ENCODE results near the gene GRIN2B.

The GRIN2B gene

DNA sequence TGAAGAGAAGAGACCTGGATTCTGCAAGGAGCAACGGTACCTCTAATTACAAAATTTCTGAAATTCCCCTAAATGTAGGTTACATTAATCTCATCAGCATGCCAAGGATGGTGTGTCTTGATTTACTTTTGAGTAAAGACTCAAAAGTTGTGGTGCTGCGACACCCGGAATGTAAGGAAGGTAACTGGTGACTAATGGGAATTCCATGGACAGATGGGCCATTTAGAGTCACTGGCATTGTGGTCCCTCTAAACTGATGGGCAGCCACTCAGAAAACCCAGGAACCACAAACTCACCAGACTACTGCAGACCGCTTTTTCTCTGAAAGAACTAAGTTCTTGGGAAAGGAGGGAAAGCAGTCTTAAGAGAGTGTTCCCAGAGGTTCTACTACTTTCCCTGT is 32.8 kb downstream of the GRIN2B start:
- no peak for DNase-seq (ENCODE audit: low read depth, low spot score)
- H3K9me3 ChIP-seq (ENCODE audit: low read depth, low read length): no peaks in the 10 kb centered on the region
- H3K27ac ChIP-seq: no peak overlapping the region
- H3K36me3 ChIP-seq (ENCODE audit: insufficient read depth, low read length): no peaks in the 10 kb centered on the region
- no peak for TF ChIP-seq EZH2 (IDR thresholded peaks at IDR 0.05)
- no peak for TF ChIP-seq POLR2AphosphoS5 (IDR thresholded peaks at IDR 0.05; ENCODE audit: borderline replicate concordance, low read depth, low read length)
- TF ChIP-seq FOXP2 (optimal IDR thresholded peaks at IDR 0.05; ENCODE audit: control extremely low read depth, extremely low read length, insufficient read depth): no peak
- no peak overlapping the region for H3K4me3 ChIP-seq
- no peak overlapping the region for H3K9ac ChIP-seq (ENCODE audit: insufficient read length)

DNA sequence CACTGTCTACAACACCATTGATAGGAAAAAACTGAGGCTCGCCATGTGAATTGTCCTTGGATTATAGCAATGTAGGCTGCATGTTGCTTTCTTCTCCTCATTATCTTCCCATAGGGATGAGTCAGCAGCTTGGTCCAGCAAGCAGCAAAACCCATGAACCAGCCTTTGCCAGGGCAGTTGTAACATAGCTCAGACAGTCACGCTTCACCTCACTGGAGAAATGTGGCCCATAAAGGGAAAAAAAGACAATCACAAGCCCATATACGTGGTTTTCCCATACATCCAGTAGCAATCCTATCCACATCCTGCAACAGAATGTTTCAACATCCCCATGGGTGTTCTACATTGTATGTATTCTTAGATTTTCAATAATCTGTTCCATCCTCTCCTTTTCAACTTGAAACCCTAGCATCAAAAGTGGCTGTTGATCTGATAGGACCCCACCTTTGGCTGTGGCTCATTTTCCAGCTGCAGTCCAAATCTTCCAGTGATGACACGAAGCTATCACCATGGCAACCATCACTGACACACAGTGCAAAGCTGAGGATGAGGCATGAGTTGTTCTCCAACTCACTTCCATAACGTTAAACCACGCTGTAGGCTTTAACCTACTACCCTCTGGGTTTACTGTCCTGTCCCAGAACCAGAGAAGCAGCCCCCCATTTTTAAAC is 34.0 kb downstream of the GRIN2B start:
- no peaks in the 10 kb centered on the region for H3K36me3 ChIP-seq (ENCODE audit: insufficient read depth, low read length)
- no peak for DNase-seq (ENCODE audit: low read depth, low spot score)
- H3K27ac ChIP-seq: no peak overlapping the region
- H3K9me3 ChIP-seq (ENCODE audit: low read depth, low read length): no peaks in the 10 kb centered on the region
- no peak overlapping the region for H3K9ac ChIP-seq (ENCODE audit: insufficient read length)
- TF ChIP-seq POLR2AphosphoS5 (IDR thresholded peaks at IDR 0.05; ENCODE audit: borderline replicate concordance, low read depth, low read length): no peak
- TF ChIP-seq FOXP2 (optimal IDR thresholded peaks at IDR 0.05; ENCODE audit: control extremely low read depth, extremely low read length, insufficient read depth): no peak
- no peak for TF ChIP-seq EZH2 (IDR thresholded peaks at IDR 0.05)
- H3K4me3 ChIP-seq: no peak overlapping the region

GRCh38 chr12:13945641-13946040 is 35.8 kb downstream of the GRIN2B start:
- Histone ChIP-seq H3K27ac (no peak overlapping the region), H3K9ac (ENCODE audit: insufficient read length) (no peak overlapping the region), H3K4me3 (no peak overlapping the region), H3K36me3 (ENCODE audit: insufficient read depth, low read length) (no peaks in the 10 kb centered on the region), H3K9me3 (ENCODE audit: low read depth, low read length) (no peaks in the 10 kb centered on the region)
- TF ChIP-seq POLR2AphosphoS5 (IDR thresholded peaks at IDR 0.05; ENCODE audit: borderline replicate concordance, low read depth, low read length) (no peak), FOXP2 (optimal IDR thresholded peaks at IDR 0.05; ENCODE audit: control extremely low read depth, extremely low read length, insufficient read depth) (no peak), EZH2 (IDR thresholded peaks at IDR 0.05) (no peak)
- DNase-seq (ENCODE audit: low read depth, low spot score): no peak

DNA sequence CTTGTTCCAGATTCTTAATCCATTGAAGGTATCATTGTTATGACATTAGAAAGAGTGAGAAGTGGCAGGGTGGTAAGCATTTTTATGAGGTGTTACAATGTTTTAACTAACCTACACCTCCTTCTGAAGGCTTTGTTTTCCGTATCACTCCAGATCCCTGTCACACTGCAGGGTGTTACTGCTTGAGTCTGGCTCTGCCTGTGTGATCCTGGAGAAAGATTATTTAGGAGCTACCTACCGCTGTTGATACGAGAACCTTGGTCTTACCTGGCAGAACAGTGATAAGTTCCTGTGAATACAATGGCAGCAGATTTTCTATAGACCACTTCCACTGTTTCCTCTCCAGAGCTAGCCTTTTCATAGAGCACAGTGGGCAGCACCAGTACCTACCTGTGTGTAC is 36.2 kb downstream of the GRIN2B start:
- DNase-seq (ENCODE audit: low read depth, low spot score): no peak
- H3K9ac ChIP-seq (ENCODE audit: insufficient read length): no peak overlapping the region
- TF ChIP-seq POLR2AphosphoS5 (IDR thresholded peaks at IDR 0.05; ENCODE audit: borderline replicate concordance, low read depth, low read length): no peak
- no peak for TF ChIP-seq FOXP2 (optimal IDR thresholded peaks at IDR 0.05; ENCODE audit: control extremely low read depth, extremely low read length, insufficient read depth)
- TF ChIP-seq EZH2 (IDR thresholded peaks at IDR 0.05): no peak
- H3K4me3 ChIP-seq: no peak overlapping the region
- H3K9me3 ChIP-seq (ENCODE audit: low read depth, low read length): no peaks in the 10 kb centered on the region
- no peaks in the 10 kb centered on the region for H3K36me3 ChIP-seq (ENCODE audit: insufficient read depth, low read length)
- H3K27ac ChIP-seq: no peak overlapping the region

GRCh38 chr12:13942826-13943225 is 38.6 kb downstream of the GRIN2B start:
- TF ChIP-seq FOXP2 (optimal IDR thresholded peaks at IDR 0.05; ENCODE audit: control extremely low read depth, extremely low read length, insufficient read depth) (no peak), EZH2 (IDR thresholded peaks at IDR 0.05) (no peak)
- H3K36me3 ChIP-seq (ENCODE audit: insufficient read depth, low read length): no peaks in the 10 kb centered on the region
- DNase-seq (ENCODE audit: low read depth, low spot score): no peak
- H3K9ac ChIP-seq (ENCODE audit: insufficient read length): no peak overlapping the region
- no peak overlapping the region for H3K27ac ChIP-seq
- no peak overlapping the region for H3K4me3 ChIP-seq
- no peaks in the 10 kb centered on the region for H3K9me3 ChIP-seq (ENCODE audit: low read depth, low read length)

DNA sequence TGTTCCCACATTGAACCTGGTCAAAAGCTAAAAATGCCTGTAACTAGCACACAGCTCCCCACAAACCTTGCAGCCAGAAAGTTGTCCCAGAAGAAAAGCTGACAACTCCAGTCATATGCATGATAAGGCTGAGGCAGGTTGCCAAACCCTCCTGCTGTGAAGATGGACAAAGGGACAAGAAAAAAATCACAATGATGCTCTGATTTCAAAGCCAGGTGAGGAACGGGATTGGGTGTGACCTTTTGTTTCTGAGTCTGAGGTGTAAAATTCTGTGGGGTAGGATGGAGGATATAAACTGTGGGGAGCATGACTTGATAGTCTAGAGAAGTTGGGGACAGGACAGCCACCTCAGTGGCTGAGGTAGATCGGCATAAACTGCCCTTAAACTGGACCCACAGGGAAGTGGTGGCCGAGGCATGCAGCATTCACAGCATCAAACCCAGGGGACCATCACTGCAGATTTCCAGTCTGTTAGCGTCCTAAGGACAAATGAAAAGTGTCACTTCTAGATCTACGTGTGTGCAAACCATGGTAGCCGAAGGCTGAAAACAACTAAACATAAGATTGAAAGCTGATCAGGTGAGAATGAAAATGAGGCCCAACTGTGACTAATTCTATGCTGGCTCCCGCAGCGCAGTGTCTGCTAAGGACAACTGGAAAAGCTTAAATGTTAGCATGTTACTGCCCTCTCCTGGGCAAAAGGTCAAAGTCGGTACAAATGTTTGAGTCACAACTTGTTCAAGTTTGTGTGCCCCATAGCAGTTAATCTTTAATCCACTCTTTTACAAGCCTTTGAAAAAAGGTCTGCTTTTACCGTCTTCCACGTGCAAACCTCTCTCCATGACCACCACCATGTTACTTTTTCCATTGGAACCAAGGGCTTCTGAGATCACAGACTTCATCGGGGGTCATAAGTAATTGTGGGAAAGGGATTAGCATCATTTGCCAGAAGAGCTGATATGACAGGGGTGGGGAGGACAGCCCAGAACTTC is 39.8 kb downstream of the GRIN2B start:
- H3K9me3 ChIP-seq (ENCODE audit: low read depth, low read length): no peaks in the 10 kb centered on the region
- H3K27ac ChIP-seq: no peak overlapping the region
- H3K36me3 ChIP-seq (ENCODE audit: insufficient read depth, low read length): no peaks in the 10 kb centered on the region
- H3K4me3 ChIP-seq: no peak overlapping the region
- TF ChIP-seq POLR2AphosphoS5 (IDR thresholded peaks at IDR 0.05; ENCODE audit: borderline replicate concordance, low read depth, low read length) (no peak), EZH2 (IDR thresholded peaks at IDR 0.05) (no peak), FOXP2 (optimal IDR thresholded peaks at IDR 0.05; ENCODE audit: control extremely low read depth, extremely low read length, insufficient read depth) (no peak)
- H3K9ac ChIP-seq (ENCODE audit: insufficient read length): no peak overlapping the region
- no peak for DNase-seq (ENCODE audit: low read depth, low spot score)

- TF ChIP-seq FOXP2 (optimal IDR thresholded peaks at IDR 0.05; ENCODE audit: control extremely low read depth, extremely low read length, insufficient read depth) (no peak), EZH2 (IDR thresholded peaks at IDR 0.05) (no peak), POLR2AphosphoS5 (IDR thresholded peaks at IDR 0.05; ENCODE audit: borderline replicate concordance, low read depth, low read length) (no peak)
- no peak overlapping the region for H3K27ac ChIP-seq
- DNase-seq (ENCODE audit: low read depth, low spot score): no peak
- H3K4me3 ChIP-seq: no peak overlapping the region
- H3K36me3 ChIP-seq (ENCODE audit: insufficient read depth, low read length): no peaks in the 10 kb centered on the region
- no peaks in the 10 kb centered on the region for H3K9me3 ChIP-seq (ENCODE audit: low read depth, low read length)
- no peak overlapping the region for H3K9ac ChIP-seq (ENCODE audit: insufficient read length)
Measured at GRCh38 chr12:13940335-13940865, 41.0 kb downstream of the GRIN2B start.

DNA sequence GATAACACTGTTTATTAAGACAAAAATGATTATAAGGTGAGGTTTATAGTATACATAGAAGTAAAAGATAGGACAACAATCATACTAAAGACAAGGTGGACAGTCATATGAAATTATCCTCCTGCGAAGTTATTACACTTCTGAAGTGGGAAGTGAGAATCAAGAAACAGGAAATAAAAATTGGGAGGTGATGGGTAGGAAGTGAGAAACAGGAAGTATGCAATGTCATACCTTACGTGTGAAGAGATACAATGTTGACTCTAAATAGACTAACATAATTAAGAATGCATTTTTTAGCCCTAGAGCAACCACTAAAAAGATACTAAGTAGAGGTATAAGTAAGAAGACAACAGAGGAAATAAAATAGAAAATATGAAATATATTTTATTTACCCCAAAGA is 43.7 kb downstream of the GRIN2B start:
- no peak overlapping the region for H3K9ac ChIP-seq (ENCODE audit: insufficient read length)
- no peak for DNase-seq (ENCODE audit: low read depth, low spot score)
- no peaks in the 10 kb centered on the region for H3K9me3 ChIP-seq (ENCODE audit: low read depth, low read length)
- no peak overlapping the region for H3K4me3 ChIP-seq
- H3K36me3 ChIP-seq (ENCODE audit: insufficient read depth, low read length): no peaks in the 10 kb centered on the region
- TF ChIP-seq POLR2AphosphoS5 (IDR thresholded peaks at IDR 0.05; ENCODE audit: borderline replicate concordance, low read depth, low read length) (no peak), EZH2 (IDR thresholded peaks at IDR 0.05) (no peak), FOXP2 (optimal IDR thresholded peaks at IDR 0.05; ENCODE audit: control extremely low read depth, extremely low read length, insufficient read depth) (no peak)
- no peak overlapping the region for H3K27ac ChIP-seq

Data from SK-N-MC (cell line).